Fibroblast of skin of back (primary cell): Measurements from ENCODE around the gene CACNA1B.
"Not testable (repeated sequence)": the region's sequence is repeated elsewhere in the genome, so short reads cannot be mapped to it uniquely, and the experiment has no call there.

Experiments
- DNase-seq: peaks from one replicate; pipeline ENCODE4 v3.0.0-alpha.2; 2013

Gene CACNA1B

DNA sequence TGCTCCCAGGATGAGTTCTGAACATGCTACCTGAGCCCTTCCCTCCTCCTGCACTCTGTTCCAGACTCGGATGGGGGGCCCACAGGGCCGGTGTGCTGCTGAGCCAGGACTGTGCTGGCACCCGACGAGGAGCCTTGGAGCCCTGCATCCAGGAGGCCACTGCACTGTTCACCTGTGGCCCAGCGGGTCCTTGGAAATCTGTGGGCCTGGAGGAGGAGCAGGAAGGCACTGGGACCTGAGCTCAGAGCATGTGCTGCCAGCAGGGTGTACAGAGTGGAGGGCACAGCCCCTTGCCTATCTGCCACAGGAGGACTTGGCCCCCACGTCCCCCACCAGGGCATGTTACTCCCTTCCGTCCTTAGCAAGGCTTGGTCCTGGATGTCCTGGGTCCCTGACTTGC is 265.9 kb downstream of the CACNA1B start:
- DNase-seq = not testable (repeated sequence)

DNA sequence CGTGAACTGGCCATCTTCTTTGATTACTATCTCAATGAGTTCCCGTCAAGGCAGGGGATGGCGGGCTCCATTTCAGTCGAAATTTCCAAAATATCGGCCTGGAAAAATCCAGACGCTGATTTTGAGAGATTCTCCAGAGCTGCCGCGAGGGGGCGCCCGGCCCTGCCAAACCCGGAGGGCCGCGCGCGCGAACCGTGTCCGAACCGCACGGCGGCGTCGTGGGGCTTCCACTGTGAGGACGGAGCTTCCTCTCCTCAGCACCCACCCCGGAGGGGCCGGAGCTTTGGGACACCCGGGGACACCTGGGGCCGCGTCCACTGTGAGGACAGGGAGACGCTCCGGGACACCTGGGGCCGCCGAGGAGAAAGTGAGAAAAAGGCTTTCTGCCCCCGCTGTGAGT is 270.0 kb downstream of the CACNA1B start:
- peak; percentile 34 for DNase-seq

DNA sequence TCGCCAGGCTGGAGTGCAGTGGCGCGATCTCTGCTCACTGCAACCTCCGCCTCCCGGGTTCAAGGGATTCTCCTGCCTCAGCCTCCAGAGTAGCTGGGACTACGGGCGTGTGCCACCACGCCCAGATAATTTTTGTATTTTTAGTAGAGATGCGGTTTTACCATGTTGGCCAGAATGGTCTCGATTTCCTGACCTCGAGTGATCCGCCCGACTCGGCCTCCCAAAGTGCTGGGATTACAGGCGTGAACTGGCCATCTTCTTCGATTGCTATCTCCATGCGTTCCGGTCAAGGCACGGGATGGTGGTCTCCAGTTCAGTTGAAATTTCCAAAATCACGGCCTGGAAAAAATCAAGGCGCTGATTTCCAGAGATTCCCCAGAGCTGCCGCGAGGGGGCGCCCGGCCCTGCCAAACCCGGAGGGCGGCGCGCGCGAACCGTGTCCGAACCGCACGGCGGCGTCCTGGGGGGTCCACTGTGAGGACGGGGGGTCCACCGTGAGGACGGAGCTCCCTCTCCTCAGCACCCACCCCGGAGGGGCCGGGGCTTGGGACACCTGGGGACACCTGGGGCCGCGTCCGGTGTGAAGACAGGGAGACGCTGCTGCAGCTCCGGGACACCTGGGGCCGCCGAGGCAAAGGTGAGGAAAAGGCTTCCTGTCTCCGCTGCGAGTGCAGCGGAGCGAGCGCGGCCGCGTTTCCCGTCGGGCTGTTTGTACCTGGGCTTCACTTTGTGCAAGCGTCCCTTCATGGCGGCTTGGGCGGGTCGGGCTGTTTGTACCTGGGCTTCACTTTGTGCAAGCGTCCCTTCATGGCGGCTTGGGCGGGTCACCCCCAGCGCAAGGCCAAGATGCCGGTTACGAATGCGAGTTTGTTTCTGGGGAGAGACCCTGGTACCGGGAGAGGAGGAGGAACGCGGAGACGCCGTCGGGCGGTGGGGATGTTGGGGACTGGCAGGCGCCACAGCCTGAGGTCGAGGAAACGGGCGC is 272.4 kb downstream of the CACNA1B start:
- DNase-seq = not testable (repeated sequence)

DNA sequence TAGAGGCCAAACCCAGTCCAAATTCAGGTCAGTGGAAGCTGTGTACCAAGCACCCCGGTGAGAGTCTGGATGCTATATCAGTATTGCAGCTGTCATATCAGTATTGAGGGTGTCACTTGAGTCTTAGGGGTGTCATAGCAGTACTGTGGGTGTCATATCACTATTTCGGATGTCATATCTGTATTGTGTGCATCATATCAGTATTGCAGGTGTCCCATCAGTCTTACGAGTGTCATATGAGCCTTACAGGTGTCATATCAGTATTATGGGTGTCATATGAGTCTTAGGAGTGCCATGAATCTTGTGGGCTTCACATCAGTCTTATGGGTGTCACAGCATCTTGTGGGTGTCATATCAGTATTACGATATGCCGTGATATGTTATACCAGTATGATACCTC is 278.2 kb downstream of the CACNA1B start:
- not testable (repeated sequence) for DNase-seq

DNA sequence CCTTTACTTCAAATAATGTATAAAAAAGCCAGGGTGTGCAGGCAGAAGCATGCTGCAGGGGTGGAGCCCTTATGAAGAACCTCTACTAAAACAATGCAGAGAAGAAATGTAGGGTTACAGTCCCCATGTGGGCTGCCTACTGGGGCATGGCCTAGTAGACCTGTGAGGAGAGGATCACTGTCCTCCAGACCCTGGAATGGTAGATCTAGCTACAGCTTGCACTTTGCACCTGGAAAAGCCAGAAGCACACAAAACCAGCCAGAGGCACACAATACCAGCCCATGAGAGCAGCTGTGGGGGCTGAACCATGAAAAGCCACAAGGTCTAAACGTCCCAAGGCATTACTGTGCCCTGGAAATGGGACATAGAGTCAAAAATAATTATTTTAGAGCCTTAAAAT is 289.2 kb downstream of the CACNA1B start:
- not testable (repeated sequence) for DNase-seq
